ENCODE data around the gene ZNF860.

DNA sequence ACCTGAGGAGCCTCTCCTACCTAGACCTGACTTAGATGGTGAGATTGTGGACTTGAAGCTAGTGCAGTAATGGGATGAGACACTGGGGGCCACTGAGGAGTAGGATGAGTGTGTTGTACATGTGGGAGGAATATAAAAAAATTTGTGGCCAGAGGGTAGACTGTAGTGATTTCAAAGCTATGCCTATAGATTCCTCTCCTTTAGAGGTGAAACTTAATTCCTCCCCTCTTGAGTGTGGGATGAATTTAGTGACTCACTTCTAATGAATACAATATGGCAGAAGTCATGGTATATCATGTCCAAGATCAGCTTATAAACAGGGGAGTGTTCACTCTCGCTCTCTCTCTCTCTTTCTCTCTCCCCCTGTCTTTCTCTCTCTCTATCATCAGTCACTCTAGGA, 6.7 kb downstream of the ZNF860 start:
- TF ChIP-seq POLR2A (IDR thresholded peaks at IDR 0.05) = no peak
- TF ChIP-seq, protein P1, sequence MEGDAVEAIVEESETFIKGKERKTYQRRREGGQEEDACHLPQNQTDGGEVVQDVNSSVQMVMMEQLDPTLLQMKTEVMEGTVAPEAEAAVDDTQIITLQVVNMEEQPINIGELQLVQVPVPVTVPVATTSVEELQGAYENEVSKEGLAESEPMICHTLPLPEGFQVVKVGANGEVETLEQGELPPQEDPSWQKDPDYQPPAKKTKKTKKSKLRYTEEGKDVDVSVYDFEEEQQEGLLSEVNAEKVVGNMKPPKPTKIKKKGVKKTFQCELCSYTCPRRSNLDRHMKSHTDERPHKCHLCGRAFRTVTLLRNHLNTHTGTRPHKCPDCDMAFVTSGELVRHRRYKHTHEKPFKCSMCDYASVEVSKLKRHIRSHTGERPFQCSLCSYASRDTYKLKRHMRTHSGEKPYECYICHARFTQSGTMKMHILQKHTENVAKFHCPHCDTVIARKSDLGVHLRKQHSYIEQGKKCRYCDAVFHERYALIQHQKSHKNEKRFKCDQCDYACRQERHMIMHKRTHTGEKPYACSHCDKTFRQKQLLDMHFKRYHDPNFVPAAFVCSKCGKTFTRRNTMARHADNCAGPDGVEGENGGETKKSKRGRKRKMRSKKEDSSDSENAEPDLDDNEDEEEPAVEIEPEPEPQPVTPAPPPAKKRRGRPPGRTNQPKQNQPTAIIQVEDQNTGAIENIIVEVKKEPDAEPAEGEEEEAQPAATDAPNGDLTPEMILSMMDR (IDR thresholded peaks at IDR 0.05) = no peak

Measured in adrenal gland (tissue), 5 donors.